22Rv1 (cell line): ENCODE data around the gene RIMS3.

Source experiments
- H3K27ac ChIP-seq: fragments of 450-650 bp; 2 replicates; pipeline ENCODE4 v1.5.1; 2017
- CTCF ChIP-seq: fragments of 450-650 bp; IDR thresholded peaks from 2 replicates; pipeline ENCODE4 v1.5.1; 2017; ENCODE audit warnings: mild to moderate bottlenecking
- ZFX ChIP-seq: fragments of 450-650 bp; IDR thresholded peaks from 2 replicates; pipeline ENCODE4 v1.6.1; 2017; ENCODE audit warnings: antibody characterized with exemption, borderline replicate concordance

The RIMS3 gene

GRCh38 chr1:40708750-40709099 lies 43.2 kb upstream of the RIMS3 start:
- TF ChIP-seq CTCF (no peak), ZFX (no peak)
- H3K27ac ChIP-seq = peak overlapping the region; percentile 99

- peak overlapping the region; percentile 99 for H3K27ac ChIP-seq
- TF ChIP-seq ZFX (no peak), CTCF (no peak)
These were observed 41.1 kb upstream of the RIMS3 start for GRCh38 chr1:40706626-40707025.

- TF ChIP-seq CTCF (no peak), ZFX (no peak)
- H3K27ac ChIP-seq = peak overlapping the region; percentile 99
These were observed 39.6 kb upstream of the RIMS3 start for GRCh38 chr1:40704817-40705733.

GRCh38 chr1:40703316-40703715 lies 37.8 kb upstream of the RIMS3 start:
- peak overlapping the region; percentile 99 for H3K27ac ChIP-seq
- no peak for TF ChIP-seq CTCF
- no peak for TF ChIP-seq ZFX

- peak overlapping the region; percentile 99 for H3K27ac ChIP-seq
These were observed 37.3 kb upstream of the RIMS3 start for GRCh38 chr1:40702810-40703209.

- peak overlapping the region; percentile 99 for H3K27ac ChIP-seq
- TF ChIP-seq CTCF (no peak), ZFX (no peak)
These were observed 36.2 kb upstream of the RIMS3 start for GRCh38 chr1:40701684-40702083.

- TF ChIP-seq ZFX (no peak), CTCF (no peak)
- H3K27ac ChIP-seq = no peak overlapping the region
These were observed 34.3 kb upstream of the RIMS3 start for GRCh38 chr1:40699787-40700186.

GRCh38 chr1:40697436-40697835 lies 32.0 kb upstream of the RIMS3 start:
- H3K27ac ChIP-seq = peak overlapping the region; percentile 98; the same call in 1 of the 2 replicates
- TF ChIP-seq ZFX (no peak), CTCF (no peak)
